Testis (tissue), 2 donors: Measurements from ENCODE around the gene DCTN1.
"Not testable (repeated sequence)": the region's sequence is repeated elsewhere in the genome, so short reads cannot be mapped to it uniquely, and the experiment has no call there.

ENCODE experiments used
- CTCF ChIP-seq, 3 experiments: fragments of 450-650 bp in 2 of 3; fragments of 200-600 bp in 1 of 3; sonication (generic) in 1 of 3; IDR thresholded peaks; one replicate each; pipeline ENCODE4 v1.5.1; 2016 to 2019; ENCODE audit warnings: antibody characterized with exemption in 3 of 3, mild to moderate bottlenecking in 2 of 3, moderate library complexity in 1 of 3
- POLR2A ChIP-seq: fragments of 450-650 bp; IDR thresholded peaks from one replicate; pipeline ENCODE4 v1.6.1; 2017; ENCODE audit warnings: antibody characterized with exemption, mild to moderate bottlenecking, moderate library complexity

DNA sequence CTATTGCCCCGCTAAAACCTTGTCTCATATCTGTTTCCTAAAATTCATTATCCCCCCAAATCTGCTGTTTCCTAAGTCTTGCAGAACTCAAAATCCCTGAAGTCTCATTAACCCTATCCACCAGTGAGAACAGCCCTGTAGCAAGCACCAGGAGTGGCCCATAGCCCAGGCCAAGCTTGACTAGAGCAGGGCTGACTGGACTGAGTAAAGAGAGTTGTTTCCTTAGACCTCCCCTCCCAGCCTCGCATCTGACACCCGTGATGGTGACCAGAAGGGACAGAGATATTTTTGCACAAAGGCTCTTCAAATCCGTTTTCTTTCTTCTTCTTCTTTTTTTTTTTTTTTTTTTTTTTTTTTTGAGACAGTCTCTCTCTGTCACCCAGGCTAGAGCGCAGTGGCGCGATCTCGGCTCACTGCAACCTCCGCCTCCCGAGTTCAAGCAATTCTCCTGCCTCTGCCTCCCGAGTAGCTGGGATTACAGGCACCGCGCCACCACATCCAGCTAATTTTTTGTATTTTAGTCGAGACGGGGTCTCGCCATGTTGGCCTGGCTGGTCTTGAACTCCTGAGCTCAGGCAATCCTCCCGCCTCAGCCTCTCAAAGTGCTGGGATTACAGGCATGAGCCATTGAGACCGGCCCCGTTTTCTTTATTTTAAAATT lies 40.5 kb upstream of the DCTN1 start:
- TF ChIP-seq CTCF (IDR thresholded peaks at IDR 0.05); POLR2A: not testable (repeated sequence)
